GM15510 (cell line): ENCODE measurements around the gene DNPH1.

Experiments used
- POLR2A ChIP-seq: IDR thresholded peaks from 3 replicates; pipeline ENCODE4 v1.6.1; 2011; ENCODE audit warnings: borderline replicate concordance; ENCODE audit not compliant: insufficient read length; ENCODE audit errors: extremely low read depth

Gene DNPH1

DNA sequence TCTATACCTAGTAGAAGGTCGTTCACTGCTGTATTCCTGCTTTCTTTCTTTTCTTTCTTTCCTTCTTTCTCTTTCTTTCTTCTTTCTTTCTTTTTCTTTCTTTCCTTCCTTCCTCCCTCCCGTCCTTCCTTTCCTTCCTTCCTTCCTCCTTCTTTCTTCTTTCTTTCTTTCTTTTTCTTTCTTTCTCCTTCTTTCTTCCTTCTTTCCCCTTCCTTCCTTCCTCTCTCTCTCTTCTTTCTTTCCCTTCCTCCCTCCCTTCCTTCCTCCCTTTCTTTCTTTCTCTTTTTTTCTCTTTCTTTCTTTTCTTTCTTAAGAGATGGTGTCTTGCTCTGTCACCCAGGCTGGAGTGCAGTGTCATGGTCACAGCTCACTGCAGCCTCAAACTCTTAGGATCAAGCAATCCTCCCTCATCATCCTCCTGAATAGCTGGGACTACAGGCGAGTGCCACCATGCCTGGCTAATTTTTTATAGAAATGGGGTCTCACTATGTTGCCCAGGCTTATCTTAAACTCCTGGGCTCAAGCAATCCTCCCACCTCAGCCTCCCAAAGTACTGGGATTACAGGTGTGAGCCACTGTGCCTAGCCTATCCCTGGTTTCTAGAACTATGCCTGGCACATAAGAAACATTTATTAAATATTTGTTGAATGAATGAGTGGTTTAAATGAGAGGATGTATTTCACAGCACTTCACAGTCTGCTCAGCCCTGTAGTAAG is 2.6 kb upstream of the DNPH1 start:
- TF ChIP-seq POLR2A = no peak

DNA sequence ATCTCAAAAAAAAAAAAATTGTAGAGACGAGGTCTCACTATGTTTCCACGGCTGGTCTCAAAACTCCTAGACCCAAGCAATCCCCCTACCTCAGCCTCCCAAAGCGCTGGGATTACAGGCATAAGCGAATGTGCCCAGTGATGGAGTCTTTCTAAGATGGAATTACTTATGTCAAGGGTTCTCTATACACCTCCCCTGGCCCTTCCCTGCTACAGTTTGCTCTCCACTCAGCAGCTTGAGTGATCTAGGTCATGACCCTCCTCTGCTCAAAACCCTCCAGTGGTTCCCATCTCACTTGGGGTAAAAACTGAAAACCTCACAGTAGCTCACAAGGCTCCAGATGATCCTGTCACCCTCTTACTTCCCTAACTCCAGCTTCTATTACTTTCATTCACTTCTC is 1.8 kb upstream of the DNPH1 start:
- TF ChIP-seq POLR2A = no peak

DNA sequence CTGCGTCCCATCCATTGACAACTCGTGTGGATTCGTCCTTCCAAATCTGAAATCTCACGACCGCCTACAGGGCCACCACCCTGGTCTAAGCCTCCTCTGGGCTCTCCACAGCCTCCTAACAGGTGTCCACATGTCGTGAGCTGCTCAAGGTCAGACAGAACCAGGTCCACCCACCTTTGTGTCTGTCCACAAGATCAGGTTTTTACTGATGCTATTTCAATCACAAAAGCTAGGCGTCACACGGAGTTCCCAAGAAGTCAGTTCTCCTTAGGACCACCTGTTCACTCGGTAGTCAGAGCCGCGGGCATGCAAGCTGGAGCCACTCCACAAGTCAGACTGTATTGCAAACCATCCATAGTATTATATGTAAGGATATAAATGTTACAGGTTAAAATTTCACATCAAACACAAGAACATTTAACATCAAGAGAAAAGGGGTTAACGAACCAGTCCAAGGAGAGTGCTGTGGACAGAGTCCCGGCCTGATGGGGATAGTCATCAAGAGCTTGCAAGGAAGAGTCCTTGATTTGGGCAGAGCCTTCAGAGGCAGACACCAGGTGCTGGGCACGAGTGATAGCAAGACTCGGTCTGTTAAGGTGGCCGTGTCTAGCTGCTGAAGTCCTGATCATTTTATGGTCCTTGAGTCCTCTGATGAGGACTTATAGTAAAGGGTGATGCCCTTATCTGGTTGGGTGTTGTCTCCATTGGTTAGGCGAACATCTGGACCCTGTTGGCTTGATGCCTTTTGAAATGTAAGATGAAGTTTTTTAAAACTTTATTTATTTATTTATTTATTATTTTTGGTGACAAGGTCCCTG is 731 bp upstream of the DNPH1 start:
- no peak for TF ChIP-seq POLR2A

DNA sequence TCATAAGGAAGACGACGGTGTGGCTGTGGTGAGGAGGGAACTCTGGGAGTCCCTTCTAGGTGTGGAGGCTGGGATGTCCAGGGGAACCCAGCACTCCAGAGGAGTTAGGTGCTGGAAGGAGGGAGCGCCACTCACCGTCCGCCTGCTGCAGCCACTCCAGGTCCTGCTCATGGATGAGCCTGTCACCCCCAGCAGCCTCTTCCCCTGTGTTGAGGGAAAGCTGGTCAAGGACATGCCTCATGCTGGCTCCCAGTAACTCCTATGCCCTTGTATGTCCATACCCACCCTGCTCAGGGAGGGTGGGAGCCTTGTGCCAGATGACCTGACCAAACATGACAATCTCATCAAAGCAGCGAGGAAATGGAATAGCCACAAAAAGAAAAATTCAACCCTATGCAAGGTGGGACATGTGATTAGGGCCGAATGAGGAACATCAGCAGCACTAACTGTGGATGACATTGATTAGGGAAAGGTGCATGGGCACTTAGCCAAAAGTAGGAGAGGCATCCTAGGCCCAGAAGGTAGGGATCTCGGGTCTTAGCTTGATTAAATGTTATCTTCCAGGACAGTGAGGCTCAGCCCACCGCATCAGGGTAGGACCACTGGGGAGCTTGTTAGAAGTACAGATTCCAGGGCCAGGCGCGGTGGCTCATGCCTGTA is 3.0 kb downstream of the DNPH1 start:
- no peak for TF ChIP-seq POLR2A

DNA sequence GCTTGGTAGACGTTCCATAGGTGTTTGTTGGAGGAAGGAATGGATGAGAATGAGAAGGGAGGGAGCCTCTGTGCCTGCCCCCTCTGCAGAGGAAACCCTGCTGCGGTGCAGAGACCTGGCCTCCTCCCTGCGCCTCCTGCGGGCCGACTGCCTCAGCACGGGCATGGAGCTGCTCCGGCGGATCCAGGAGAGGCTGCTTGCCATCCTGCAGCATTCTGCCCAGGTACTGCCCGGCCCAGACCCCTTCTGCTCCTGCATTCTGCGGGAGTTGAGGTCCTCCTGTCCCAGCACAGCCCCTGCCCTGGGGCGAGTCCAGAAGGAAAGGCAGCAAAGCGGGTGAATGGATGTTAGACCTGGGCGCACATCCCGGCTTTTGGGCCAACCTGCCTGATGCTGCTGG is 6.1 kb downstream of the DNPH1 start:
- TF ChIP-seq POLR2A = no peak

DNA sequence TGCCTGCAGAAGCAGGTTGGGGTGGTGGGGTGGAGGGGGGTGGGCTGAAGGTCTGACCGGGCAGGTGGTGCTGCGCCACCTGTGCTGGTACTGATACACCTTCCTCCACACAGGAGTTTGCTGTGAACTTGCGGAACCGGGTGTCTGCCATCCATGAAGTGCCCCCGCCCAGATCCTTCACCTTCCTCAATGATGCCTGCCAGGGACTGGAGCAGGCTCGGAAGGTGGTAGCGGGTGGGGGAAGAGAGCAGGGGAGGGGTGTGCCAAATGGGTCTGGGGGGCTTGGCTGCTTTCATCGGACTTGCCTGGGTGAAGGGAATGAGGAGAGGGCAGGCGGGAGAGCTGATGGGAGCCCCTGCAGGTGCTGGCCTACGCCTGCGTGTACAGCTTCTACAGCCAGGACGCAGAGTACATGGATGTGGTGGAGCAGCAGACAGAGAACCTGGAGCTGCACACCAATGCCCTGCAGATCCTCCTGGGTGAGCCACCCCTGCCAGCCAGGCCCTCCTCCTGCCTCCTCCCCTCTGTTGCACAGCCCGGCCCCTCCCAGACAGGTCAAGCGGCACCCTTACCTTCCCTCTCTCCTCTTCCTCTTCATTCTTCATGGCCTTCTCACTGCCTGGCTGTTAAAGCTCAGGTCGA is 6.7 kb downstream of the DNPH1 start:
- no peak for TF ChIP-seq POLR2A

DNA sequence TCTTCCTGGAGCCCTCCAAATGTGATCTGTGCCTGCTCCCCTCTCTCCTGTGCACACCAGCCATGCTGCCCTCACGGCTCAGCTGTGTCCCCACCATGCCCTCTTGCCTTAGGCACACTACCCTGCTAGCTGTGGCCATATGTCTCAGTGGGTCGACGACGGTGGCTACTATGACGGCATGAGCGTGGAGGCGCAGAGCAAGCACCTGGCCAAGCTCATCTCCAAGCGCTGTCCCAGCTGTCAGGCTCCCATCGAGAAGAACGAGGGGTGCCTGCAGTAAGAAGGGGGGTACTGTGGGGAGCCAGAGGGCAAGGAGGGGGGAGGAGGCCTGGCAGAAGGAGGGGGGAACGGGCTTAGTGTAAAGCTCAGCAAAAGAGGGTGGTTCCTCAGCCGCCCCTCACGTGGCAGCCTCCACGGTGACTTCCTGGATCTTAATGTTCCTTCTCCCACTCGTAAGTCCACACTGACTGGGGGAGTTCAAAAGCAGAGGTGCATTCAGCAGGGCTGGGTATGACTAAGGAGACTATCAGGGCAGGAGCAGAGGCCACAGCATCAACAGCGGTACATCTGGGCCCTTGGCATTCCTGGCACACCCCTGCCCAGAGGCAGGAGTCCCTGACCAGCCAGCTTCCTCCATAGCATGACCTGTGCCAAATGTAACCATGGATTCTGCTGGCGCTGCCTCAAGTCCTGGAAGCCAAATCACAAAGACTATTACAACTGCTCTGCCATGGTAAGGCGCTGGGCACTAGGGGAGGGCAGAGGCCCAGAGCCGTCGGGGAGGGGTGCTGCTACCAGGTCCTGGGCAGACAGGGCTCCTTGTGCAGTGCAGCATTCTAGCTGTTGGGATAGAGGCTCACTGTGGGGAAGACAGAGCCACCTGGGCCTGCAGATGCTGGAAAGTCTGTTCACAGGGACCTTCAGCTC is 8.0 kb downstream of the DNPH1 start:
- no peak for TF ChIP-seq POLR2A

DNA sequence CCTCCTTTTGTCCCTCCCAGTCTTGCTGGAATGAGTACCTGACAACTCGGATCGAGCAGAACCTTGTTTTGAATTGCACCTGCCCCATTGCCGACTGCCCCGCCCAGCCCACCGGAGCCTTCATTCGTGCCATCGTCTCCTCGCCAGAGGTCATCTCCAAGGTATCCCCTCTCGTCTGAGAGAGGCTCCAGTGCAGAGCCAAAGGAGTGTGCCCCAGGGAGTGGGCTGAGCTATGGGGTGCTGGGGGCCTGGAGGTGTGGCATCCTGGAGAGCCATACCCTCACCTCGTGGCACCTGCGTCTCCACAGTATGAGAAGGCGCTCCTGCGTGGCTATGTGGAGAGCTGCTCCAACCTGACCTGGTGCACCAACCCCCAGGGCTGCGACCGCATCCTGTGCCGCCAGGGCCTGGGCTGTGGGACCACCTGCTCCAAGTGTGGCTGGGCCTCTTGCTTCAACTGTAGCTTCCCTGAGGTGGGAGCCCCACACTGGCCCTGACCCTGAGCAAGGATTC is 8.8 kb downstream of the DNPH1 start:
- no peak for TF ChIP-seq POLR2A

DNA sequence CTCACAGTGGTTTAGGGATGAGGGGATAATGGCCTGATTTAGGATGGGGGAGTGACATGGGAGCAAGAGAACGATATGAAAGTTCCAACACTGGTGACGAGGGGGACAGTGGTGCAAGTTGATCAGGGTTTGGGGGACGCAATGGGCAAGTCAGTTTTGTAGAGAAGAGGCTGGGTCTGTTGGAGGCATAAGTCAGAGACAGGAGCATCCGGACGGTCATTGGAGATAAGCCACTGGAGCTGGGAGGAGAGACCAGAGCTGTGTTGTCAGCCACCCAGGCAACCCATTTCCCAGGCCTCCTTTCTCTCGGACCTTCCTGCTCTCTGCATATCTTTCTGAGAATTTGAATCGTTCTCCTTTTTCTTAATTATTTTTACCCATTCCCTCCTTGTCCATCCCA is 9.5 kb downstream of the DNPH1 start:
- no peak for TF ChIP-seq POLR2A

DNA sequence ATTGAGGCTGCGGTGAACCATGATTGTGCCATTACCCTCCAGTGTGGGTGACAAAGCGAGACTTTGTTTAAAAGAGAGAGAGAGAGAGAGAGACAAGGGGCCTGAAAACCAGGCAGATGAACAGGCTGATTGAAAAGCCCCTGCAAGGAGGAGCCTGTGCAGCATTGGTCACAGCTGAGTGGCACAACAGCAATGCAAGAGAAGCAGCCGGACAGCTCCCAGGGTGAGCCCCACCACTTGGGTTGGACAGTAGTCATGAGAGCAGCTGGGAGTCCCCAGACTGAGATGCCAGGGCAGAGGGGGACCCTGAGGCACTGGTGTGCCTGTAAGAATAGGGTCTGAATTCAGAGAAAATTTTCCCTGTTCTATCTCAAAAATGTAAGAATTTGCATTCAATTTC is 10.2 kb downstream of the DNPH1 start:
- TF ChIP-seq POLR2A = no peak

DNA sequence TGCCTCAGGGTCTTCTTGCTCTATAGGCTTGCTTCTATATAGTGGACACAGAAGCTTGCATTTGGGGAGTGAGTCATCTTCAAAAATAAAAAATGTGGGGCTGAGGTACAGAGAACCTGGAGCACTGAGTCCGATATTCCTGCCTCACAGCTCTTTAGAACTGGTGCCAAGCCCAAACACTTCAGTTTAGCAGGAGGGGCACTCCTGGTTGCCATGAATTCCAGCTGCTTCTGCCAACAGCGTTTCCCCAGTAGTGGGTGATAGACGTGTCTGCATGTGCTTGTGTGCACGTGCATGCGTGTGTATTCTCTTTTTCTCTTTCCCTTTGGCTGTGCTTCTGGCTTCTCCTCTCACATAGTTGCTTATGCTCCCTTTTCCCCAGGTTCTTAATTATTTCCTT is 11.9 kb downstream of the DNPH1 start:
- TF ChIP-seq POLR2A = no peak

DNA sequence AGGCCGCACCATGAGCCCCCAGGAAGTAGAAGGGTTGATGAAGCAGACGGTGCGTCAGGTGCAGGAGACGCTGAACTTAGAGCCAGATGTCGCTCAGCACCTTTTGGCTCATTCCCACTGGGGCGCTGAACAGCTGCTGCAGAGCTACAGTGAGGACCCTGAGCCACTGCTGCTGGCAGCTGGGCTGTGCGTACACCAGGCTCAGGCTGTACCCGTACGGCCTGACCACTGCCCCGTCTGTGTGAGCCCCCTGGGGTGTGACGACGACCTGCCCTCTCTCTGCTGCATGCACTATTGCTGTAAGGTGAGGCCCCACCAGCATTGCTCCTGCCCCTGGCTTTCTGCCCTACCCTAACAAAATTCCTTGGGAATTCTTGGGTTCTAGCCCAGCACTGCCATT is 13.1 kb downstream of the DNPH1 start:
- no peak for TF ChIP-seq POLR2A

DNA sequence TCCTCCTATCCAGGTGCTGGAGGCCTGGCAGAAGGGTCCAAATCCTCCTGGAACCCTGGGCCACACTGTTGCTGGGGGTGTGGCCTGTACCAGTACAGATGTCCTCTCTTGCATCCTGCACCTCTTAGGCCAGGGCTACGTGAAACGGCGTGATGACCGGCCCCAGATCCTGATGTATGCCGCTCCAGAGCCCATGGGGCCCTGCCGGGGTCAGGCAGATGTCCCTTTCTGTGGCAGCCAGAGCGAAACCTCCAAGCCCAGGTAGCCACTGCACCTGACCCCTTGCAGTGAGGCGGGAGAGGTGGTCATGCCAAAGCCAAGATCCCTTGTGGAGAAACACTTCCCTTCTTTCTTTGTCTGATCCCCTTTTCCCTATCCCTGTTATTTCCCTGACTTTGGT is 14.2 kb downstream of the DNPH1 start:
- no peak for TF ChIP-seq POLR2A

DNA sequence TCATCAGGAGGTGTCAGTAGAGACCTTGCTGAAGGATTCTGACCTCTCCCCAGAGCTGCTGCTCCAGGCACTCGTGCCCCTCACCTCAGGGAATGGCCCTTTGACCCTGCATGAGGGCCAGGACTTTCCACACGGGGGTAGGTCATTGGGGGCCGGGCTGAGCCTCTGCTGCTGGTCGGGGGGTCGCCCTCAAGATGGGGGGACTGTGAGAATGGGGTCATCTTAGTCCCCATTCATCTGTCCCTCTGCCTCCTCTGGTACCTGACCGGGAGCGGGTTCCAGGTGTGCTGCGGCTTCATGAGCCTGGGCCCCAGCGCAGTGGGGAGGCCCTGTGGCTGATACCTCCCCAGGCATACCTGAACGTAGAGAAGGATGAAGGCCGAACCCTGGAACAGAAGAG is 15.8 kb downstream of the DNPH1 start:
- no peak for TF ChIP-seq POLR2A
